A549 (cell line): ENCODE data around the gene S1PR4.

Experiments
- RNF2 ChIP-seq: fragments of 200-600 bp; sonication (generic); IDR thresholded peaks from 2 replicates; pipeline ENCODE4 v1.6.1; 2016; ENCODE audit warnings: low read depth, mild to moderate bottlenecking, antibody characterized with exemption, moderate library complexity, borderline replicate concordance
- SMC3 ChIP-seq: fragments of >200 bp; sonication (Bioruptor Twin); formaldehyde crosslinking; IDR thresholded peaks from 3 replicates; pipeline ENCODE4 v1.6.1; 2018; ENCODE audit warnings: inconsistent platforms

- no peak for TF ChIP-seq SMC3
- no peak for TF ChIP-seq RNF2
Observed at GRCh38 chr19:3149089-3149488, 29.5 kb upstream of the S1PR4 start.
